Breast epithelium (tissue), 3 donors: ENCODE results near the gene IMPA2.

ENCODE experiments used
- CTCF ChIP-seq, 3 donors: fragments of 450-650 bp; IDR thresholded peaks; one replicate each; pipeline ENCODE4 v1.5.1; 2016 to 2017; ENCODE audit warnings: antibody characterized with exemption in 3 of 3, mild to moderate bottlenecking in 3 of 3, moderate library complexity in 3 of 3
- POLR2A ChIP-seq: fragments of 450-650 bp; IDR thresholded peaks from one replicate; pipeline ENCODE4 v1.6.1; 2016; ENCODE audit warnings: antibody characterized with exemption, mild to moderate bottlenecking, moderate library complexity

GRCh38 chr18:12052866-12053265 is 71.6 kb downstream of the IMPA2 start:
- TF ChIP-seq CTCF (IDR thresholded peaks at IDR 0.05) = no peak
- no peak for TF ChIP-seq POLR2A
